T-helper 17 cell (primary cell): Measurements from ENCODE around the gene BIRC2. TPM values are rescaled to one million over a fixed set of nuclear protein-coding genes. Genes with fewer than 3 reads are reported as not detected.

Experiments used
- ATAC-seq: fragments of 150-1000 bp; cut with Tn5 transposase; 2 replicates; pipeline ENCODE4 v1.10.0; 2021; ENCODE audit warnings: mild to moderate bottlenecking, moderate library complexity
- DNase-seq, 3 donors: peaks; one replicate each; pipeline versions ENCODE4 v3.0.0 to v3.0.0-alpha.2; 2020 to 2021
- H3K9me3 ChIP-seq: one replicate; pipeline ENCODE4 v1.7.0; 2013; ENCODE audit warnings: low read length, mild to moderate bottlenecking; ENCODE audit not compliant: control insufficient read depth, poor library complexity, severe bottlenecking
- H3K27ac Mint-ChIP-seq: one replicate; pipeline ENCODE4 v1.8.0; 2022; ENCODE audit warnings: mild to moderate bottlenecking, moderate library complexity, mixed read lengths
- H3K27me3 Mint-ChIP-seq: one replicate; pipeline ENCODE4 v1.8.0; 2022; ENCODE audit warnings: mixed read lengths
- H3K36me3 Mint-ChIP-seq: one replicate; pipeline ENCODE4 v1.8.0; 2022; ENCODE audit warnings: low read depth, mixed read lengths
- H3K4me1 Mint-ChIP-seq: one replicate; pipeline ENCODE4 v1.8.0; 2022; ENCODE audit warnings: mild to moderate bottlenecking, mixed read lengths
- H3K4me3 Mint-ChIP-seq: one replicate; pipeline ENCODE4 v1.8.0; 2022; ENCODE audit warnings: mild to moderate bottlenecking, moderate library complexity, mixed read lengths
- total RNA-seq, 4 donors: library from RNA in 2 of 4; stranded (reverse) in 2 of 4; gene quantifications; one replicate each; pipeline ENCODE4 v1.2.3 and lab custom pipeline; 2022 to 2026

Gene BIRC2
- total RNA-seq, 2 donors from 2014 or later, result 76.6 to 77.9 TPM

DNA sequence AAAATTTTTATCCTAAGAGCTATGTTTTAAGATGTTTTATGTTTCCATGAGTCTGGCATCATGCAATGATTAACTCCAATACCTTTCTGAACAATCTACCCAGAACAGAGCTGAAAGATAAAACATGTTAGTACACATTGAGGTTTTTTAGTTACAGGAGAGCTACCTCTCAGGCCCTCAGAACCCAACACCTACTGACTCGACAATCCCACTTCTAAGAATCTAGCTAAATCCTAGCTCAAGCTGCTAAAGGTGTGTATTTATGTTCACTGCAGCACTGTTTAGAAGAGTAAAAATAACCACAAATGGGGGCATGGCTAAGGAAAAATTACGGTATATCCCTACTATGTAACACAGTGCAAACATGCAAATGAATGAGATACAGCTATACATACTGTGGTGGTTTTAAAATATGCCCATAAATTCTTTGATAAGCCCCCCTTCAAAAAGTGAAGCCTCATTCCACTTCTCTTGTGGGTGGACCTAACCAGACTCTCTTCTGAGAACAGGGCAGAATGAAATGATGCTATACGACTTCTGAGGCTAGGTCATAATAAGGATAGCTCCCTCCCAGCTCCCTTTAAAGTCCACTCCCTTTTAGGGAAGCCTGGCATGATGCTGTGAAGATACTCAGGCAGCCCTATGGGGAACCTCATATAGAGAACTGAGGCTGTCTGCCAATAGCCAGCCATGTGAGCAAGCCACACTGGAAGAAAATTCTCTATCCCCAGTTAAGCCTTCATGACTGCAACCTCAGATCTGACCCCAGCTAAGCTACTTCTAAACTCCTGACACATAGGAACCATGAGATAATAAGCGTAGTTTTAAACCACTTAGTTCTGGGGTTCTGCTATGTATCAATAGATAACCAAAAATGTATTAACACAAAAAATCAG lies 76.1 kb downstream of the BIRC2 start:
- no peaks in the 10 kb centered on the region for H3K9me3 ChIP-seq
- no peaks in the 10 kb centered on the region for H3K27me3 Mint-ChIP-seq
- peaks cover 3% of the 10 kb centered on the region for H3K36me3 Mint-ChIP-seq
- DNase-seq (no peak), ATAC-seq (peak; percentile 38)
- H3K4me1 Mint-ChIP-seq, result peaks cover 56% of the 10 kb centered on the region
- H3K4me3 Mint-ChIP-seq, result peak overlapping the region; percentile 28
- peak overlapping the region; percentile 81 for H3K27ac Mint-ChIP-seq

DNA sequence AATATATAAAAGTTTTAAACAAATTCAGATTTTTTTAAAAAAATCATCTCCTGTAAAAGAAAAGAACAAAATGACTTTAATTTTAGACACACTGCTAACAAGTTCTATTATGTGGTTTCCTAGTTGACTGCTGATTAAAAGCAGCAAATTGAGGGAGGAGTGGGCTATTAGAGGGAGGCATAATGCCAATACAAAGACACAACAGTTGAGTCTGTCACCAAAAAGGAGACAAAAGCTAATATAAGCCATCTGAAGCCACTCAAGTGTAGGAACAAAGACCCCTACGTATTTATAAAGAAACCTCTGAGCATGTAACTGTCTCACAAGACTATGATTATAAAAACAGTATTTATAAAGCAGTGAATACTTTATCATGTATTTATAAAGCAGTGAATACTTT lies 76.9 kb downstream of the BIRC2 start:
- peak overlapping the region; percentile 80 for H3K27ac Mint-ChIP-seq
- no peak overlapping the region for H3K4me3 Mint-ChIP-seq
- peaks cover 3% of the 10 kb centered on the region for H3K36me3 Mint-ChIP-seq
- ATAC-seq (no peak), DNase-seq (no peak)
- no peaks in the 10 kb centered on the region for H3K9me3 ChIP-seq
- H3K27me3 Mint-ChIP-seq, result no peaks in the 10 kb centered on the region
- H3K4me1 Mint-ChIP-seq, result peaks cover 56% of the 10 kb centered on the region

DNA sequence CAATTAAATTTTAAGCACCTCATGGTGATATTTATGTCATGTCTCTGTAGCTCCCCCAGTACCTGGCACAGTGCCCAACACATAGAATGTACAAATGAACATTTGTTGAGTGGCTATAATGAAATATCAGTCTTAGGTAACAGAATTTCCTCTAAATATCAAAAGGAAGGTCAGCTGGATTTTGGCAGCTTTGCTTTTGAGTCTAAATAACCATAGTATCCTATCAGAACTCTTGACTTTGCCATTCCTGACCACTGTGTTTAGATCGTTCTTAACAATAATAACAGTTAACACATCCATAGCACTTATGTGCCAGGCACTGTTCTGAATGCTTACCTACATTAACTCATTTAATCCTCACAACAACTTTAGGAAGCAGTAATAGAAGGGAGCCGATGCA lies 79.0 kb downstream of the BIRC2 start:
- DNase-seq (no peak), ATAC-seq (no peak)
- Mint-ChIP-seq H3K36me3 (peaks cover 6% of the 10 kb centered on the region), H3K4me1 (peaks cover 62% of the 10 kb centered on the region), H3K27ac (peak overlapping the region; percentile 86), H3K4me3 (peak overlapping the region; percentile 36), H3K27me3 (no peaks in the 10 kb centered on the region)
- no peaks in the 10 kb centered on the region for H3K9me3 ChIP-seq

DNA sequence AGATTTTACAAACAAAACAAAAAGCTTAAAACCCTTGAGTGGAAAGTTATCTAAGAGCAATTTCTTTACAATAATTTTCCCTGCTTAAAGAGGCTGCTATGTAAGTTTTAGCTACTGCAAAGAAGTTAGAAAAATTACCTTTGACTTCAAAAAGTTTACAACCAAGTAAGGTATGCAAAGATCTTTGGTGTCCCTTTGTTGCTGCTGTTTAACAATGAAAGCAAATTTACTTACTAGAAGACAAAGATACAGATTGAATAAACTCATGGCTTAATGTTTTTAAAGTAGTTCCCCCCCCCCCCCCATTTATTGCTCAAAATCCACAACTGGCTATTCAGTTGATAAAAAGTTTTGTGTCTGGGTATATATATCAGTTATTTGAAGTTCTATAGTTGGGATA lies 79.6 kb downstream of the BIRC2 start:
- H3K9me3 ChIP-seq, result no peaks in the 10 kb centered on the region
- Mint-ChIP-seq H3K36me3 (peaks cover 6% of the 10 kb centered on the region), H3K27me3 (no peaks in the 10 kb centered on the region), H3K4me1 (peaks cover 61% of the 10 kb centered on the region), H3K4me3 (no peak overlapping the region), H3K27ac (peak overlapping the region; percentile 86)
- ATAC-seq, result no peak
- no peak for DNase-seq

DNA sequence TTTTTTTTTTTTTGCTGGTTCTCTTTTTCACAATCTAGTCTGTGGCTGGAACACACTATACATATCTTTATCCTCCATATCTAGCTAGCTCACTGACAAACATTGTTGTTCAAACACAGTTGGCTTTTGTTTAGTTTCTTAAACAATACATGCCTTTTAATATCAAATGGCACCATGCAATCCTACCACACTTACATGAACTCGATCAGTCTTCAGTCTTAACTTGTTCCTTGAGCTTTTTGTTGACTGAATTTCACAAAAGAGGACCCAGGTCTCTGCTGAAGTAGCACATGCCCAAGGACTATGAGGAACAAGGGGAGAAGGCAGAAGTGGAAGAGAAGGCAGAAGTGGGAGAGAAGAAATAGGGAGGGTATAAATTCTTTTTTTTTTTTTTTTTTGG lies 80.1 kb downstream of the BIRC2 start:
- H3K4me3 Mint-ChIP-seq, result peak overlapping the region; percentile 21
- H3K27ac Mint-ChIP-seq, result peak overlapping the region; percentile 86
- no peaks in the 10 kb centered on the region for H3K27me3 Mint-ChIP-seq
- no peak for DNase-seq
- H3K9me3 ChIP-seq, result no peaks in the 10 kb centered on the region
- H3K36me3 Mint-ChIP-seq, result peaks cover 9% of the 10 kb centered on the region
- ATAC-seq, result no peak
- peaks cover 60% of the 10 kb centered on the region for H3K4me1 Mint-ChIP-seq

Other genes with a start within 250 kb of the BIRC2 start
- under 1 TPM in 1 of 2 donors, not detected in 1; 0.20 TPM for gene YAP1, start 236.8 kb upstream of the BIRC2 start, total RNA-seq
- 100 to 1,000 TPM; 117 to 139 TPM for gene BIRC3, start 29.7 kb upstream of the BIRC2 start, total RNA-seq
- 100 to 1,000 TPM; 372 to 400 TPM for gene TMEM123, start 105.6 kb downstream of the BIRC2 start, total RNA-seq
- gene MMP7, start 183.5 kb downstream of the BIRC2 start, total RNA-seq, result not detected